ENCODE results near the gene TGFA.
A peak's percentile ranks its signal among the peaks of the same experiment; 100 is the strongest.

The TGFA gene

DNA sequence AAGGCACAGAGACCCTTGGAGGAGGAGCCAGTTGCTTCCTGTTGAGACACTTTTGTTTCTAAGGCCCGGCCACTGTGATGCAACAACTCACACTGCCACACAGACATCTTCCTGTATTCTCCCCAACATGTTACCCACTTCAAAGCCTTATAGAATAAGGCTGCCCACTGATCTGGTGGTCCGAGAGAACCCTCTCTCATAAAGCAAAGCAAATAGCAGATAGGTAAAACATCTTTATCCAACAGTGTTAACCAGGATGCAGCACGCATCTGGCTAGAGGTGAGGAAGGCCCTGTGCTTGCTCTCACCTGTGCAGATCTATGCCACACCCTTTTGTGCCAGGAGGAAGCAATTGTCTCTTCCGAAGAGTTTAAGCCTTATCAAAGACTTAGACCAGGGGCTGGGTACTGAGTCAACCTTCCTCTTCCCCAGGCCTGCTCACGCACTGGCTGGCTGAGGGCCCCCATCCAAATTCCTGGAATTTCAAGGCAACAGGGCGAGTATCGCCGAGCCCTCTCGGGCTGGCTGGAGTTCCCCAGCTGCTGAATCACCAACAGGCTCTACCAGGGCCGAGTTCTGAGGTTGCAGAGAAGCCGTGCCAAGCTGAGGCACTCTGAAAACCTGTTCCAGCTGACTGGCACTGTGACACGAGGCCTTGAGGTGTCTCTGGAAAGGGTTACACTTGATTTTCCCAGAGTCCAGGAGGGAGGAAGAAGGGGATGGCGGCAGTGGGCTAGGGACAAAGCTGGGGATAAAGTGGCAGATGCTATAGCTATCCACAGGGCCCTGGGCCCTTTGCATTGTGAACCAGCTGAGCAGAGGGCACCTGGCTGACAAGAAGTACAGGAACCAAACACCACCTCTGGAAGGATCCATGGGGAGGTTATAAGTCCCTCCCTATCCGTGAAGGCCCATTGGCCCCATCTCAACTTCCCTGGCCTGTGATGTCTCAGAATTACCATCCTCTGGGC lies 29.3 kb downstream of the TGFA start:
- DNase-seq = no peak

DNA sequence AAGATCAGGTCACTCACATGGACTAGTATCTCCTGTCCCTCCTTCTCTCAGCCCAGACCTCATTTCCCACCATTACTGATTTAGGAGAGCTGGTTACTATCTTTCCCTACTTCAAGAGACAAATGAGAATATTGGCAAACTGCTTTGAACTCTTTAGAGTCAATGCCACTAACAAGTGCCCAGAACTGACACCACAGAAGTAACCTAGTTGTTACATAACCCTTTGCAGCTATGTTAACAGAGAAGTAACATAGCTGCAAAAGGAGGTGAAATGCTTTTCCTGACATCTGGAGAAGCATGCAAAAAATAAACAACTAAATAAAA lies 30.0 kb downstream of the TGFA start:
- no peak for DNase-seq

DNA sequence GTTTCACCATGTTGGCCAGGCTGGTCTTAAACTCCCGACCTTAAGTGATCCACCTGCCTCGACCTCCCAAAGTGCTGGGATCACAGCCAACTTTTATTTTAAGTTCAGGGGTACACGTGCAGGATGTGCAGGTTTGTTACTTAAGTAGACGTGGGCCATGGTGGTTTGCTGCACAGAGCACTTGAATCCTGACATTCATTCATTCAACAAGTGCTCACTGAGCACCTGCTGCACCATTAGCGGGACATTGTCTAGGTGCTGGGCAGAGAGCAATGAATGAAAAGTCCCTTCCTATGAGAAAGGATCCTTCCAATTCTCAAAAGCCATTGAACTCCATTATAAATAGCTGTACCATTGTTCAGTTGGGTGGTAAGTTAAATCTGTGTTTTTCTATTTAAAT lies 31.0 kb downstream of the TGFA start:
- no peak for DNase-seq

DNA sequence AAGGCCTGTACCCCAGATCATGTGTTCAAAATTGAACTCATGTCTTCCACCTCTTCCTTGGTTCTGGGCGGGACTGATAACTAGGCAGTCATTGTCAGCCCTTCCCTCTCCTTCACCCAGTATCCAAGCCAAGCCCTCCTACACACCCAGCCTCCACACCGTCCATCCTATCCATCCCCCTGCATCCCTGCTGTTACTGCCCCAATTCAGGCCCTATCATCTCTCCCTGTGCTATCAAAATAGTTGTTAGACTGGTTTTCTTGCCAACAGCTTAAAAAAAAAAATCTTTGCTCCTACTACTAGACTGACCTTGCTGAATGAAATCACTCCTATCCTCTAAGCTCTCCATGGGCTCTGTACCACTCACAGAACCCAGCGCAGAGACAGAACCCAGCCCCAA lies 32.8 kb downstream of the TGFA start:
- no peak for DNase-seq

DNA sequence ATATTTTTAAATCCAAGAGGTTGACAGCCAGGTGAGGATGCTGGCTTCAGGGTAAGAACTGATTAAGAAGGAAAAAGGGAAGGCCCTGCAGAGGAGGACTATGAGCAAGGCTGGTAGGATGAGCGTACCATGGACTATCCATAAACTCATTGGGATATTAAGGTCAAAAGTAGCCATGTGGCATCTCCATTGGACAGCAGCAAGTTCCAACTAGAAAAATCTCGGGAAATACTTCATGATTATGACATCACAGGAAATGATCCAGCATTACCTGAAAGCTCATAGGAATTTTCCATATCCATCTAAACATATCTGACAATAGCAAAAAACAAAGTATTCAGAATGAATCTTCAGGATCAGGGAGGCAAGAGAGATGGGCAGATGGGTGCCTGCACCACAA lies 34.2 kb downstream of the TGFA start:
- DNase-seq = no peak

DNA sequence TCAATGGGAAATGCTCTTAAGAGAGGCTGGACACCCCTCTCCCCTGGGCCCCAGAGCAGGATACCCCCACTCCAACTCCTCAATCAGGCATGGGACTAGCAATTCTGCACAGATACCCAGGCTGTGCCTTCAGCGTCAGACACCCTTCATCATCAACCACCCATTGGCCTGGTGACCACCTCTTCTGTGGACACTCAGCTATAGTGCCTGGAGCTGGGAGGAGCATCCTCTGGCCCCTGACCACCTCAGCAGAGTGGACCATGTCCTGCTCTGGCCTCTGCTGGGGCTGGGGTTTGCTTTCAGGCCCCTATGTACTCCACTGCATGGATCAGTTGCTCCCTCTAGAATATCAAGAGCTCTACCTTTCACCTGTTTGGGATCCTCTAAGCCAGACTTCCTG lies 35.1 kb downstream of the TGFA start:
- no peak for DNase-seq

DNA sequence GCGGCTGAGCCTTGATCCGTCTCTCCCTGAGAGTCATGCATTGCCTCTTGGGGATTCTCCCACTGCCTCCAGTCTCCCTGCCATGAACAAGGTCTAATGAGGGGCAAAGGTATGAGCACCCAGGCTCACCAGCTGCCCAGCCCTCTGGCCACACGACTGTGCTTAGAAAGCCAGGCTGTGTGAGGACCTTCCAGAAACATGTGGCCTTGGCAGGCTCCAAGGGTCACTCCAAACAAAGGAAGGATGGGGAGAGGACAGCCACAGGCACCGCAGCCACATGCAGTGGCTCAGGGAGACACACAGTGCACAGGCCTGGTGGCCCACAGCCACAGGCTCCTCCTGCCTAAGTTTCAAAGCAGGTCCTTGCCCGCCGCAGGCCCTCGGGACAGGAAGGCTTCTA lies 35.8 kb downstream of the TGFA start:
- no peak for DNase-seq

DNA sequence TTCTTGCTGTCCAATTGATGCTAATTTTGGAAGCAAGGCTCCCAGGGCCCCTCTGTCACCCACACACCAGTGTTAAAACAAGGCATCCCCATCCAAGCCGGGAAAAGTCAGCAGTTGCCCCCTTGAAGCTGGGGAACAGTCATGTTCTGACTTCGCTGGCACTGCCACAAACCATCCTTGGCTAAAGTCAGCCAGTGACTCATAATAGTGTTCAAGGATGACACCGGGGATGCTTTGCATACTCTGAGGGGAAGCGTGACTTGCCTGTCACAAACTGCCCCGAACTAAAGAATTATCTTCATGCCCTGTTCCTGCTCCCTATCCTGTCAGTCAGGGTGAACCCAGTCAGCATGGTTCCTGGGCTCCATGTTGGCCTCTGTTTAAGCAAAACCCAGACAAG lies 37.0 kb downstream of the TGFA start:
- DNase-seq = no peak

DNA sequence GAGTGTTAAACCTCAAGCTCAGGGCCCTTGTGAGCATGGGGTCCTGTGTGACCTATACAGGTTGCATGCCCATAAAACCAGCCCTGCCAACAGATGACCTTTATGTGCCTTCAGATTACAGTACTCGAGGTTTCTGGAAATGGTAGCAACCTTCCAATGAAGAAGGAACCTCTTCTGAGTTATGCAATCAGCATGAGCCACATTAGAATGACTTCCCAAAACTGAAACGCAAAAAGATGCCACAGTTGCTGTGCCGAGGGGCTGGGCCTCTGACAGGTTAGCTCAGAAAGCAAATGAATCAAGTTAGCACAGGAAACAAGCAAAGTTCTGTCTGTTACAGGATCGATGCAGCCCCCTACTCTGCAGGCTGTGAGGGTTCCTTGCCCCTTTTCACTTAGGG lies 37.7 kb downstream of the TGFA start:
- DNase-seq = no peak

DNA sequence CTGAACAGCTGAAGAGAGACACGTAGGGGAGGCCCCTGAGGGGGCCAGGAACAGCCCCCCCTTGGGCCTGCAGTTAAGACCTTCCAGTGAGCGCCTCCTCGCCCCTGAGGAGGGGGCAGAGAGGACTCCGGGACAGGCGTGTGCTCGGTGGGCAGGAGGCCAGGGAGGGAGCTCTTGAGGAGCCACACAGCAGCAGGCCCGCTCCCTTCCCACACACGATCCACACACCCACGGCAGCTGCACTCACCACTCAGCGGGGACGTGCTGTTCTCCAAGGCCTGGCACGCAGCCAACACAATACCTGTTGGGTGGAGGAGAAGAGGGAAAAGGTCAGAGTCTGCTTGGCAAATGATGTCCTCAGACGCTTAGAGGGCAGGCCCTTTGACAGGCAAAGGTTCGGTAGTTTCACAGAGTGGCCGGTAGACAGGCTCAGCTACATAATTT lies 39.0 kb downstream of the TGFA start:
- peak; percentile 51 for DNase-seq

DNA sequence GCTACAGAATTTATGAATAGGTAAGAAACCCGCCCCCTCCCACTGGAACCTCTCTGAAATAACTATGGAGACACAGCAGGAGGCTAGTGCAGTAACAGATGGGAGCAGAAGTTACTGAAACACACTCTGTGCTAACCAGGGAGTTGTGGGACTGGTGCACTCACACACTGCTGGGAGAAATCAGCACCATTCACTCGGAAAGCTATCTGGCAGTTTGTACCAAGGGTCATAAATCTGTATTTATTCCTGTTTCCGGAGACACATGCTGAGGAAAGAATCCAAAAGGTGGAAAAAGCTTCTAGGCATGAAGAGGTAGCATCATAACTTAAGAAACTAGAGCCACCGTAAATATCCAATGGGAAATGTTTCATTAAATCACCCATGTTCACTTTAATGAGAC lies 39.9 kb downstream of the TGFA start:
- no peak for DNase-seq

DNA sequence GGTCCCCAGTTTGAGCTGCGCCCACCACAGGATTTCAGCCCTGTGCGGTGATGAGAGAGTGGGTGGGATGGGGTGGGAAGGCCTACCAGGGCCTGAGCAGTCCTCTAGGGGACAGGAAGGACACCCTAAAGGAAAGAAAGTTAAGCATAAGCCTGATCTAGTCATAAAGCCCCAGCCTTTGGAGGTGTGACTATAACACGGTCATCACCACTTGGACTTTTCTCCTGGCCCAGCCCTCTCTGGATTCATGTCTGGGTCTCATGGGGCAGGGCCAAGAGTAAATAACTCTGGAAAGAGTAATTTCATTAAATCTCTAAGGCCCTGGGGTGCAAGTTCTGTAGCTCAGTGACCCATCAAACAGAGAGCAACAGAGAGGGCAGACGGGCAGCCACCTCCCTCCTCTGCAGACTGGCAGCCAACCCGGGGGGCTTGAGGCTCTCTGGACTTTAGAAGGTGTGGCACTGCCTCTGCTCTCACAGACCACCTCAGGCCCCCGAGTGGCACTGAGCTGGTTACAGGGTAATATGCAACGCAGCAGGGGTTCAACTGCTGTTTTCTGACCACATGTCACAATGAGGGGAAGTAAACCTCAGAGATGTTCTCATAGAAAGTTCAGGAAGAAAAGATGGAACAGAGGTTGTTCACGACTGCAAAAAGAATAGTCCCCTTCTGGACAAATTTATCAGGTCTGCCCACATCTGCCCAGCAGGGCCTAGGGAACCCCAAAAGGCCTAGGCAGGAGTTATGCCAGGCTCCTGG lies 41.5 kb downstream of the TGFA start:
- DNase-seq = no peak

DNA sequence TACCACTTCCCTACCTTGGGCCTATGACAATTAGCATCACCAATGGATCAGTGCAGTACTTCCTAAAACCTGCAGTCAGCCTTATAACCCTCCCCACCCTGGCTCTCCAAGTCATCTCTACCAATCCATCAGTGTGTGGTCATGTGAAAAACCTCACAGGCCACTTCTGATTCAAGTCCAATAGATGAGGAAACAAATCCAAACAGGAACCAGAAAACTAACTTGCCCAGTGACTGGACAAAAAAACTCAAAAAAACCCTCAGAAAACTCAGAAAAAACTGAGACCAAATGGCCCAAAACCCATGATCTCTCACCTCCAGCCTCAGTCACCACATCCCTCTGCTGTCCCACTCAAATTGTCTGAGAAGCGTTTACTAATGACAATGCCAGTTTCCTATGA lies 43.3 kb downstream of the TGFA start:
- no peak for DNase-seq

DNA sequence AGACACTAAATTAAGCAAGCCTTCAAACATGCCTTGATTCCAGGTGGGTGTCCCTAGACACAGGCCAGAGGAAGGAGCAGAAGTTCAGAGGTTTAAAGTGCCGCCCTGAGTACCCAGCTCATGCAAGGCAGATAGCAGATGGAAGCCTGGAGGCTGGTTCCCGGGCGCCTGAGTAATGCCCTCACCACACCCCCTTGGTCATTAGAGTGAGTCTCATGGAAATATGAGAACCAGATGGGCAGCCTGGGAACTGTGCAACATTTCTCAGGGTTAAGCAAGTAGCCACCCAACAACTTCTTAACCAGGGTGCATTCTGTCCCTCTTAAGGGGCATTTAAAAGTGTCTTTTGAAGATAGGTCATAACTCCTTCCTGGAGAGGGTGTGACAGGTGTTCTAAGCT lies 44.1 kb downstream of the TGFA start:
- no peak for DNase-seq

DNA sequence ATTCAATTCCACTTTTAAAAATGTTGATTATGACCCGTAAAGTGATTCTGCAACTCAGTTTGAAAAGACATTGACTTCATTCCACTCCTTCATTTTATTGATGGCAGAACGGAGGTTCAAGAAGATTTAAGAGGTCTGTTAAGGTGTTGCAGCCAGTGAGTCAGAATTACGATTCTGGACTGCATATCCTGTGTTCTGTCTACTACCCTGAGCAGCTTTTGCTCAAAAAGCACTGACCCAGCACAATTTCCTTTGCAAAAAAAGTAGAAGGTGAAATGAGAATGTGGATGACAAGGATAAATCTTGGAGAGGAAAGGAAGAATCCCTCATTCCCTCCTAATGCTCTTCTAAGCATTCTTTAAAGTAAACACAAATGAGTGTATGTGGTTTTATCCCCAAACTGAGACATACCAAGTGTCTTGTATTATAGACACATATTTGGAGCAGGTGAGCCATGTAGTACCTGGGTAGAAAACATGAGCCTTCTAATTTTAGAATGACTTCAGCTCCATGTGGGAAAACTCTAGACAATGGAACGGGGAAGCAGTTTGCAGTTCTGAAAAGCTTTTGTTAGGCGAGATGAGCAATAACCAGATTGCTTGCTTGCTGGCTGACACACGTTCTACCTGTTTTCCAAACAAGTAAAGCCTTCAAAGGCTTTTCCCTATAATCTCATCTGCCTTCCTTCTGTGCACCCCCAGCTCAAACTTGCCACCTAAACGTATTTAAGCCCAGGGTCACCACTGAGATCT lies 44.7 kb downstream of the TGFA start:
- DNase-seq = no peak

DNA sequence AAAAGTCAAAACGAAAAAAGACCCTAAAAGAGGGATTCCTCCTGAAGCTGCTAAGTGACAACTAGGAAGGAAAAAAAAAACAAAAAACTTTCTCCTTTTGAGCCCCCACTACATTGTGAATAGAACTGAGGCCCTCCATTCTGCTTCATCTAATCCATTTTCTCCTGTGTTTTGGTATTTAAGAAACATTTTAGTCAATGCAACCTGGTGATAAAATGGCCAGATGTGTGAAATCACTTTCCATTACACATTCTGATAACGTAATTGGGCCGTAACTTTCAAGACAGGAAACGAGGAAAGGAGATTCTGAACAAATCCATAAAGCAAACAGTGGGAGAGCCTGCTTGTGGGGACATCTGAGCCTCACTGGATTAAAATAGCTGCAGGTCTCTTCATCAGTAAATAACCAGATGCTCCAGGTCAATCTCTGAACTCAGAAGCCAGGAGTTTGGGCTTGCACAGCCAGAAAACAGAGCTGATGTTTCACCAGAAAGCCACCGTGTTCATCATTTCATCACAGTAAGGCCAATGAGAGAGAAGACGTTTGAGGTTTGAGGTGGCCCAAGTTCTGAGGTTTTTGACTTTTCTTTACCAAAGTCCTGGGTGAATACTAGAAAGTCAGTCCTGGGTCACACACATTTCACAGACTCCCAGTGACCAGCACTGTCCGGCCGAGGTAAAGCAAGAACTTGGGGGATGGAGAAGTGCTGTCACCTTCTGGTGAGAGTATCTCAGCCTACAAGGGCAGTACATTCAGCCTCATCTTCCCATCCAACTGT lies 47.8 kb downstream of the TGFA start:
- DNase-seq = no peak

DNA sequence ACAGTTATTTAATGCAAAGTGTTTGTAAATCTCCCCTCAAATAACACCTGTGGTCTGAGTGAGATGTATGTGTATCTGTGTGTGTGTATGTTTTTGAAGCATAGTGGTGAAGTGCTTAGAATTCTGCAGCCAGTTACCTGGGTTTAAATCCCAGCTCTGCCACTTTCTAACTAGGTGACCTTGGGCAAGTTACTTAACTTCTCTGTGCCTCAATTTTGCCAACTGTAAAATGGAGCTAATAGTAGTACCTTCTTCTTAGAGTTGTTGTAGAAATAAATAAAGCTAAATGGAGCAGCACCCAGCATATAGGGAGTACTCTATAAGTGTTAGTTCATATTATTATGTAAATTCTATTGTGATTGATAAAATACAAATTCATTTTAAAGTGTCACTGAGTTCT lies 48.9 kb downstream of the TGFA start:
- no peak for DNase-seq

DNA sequence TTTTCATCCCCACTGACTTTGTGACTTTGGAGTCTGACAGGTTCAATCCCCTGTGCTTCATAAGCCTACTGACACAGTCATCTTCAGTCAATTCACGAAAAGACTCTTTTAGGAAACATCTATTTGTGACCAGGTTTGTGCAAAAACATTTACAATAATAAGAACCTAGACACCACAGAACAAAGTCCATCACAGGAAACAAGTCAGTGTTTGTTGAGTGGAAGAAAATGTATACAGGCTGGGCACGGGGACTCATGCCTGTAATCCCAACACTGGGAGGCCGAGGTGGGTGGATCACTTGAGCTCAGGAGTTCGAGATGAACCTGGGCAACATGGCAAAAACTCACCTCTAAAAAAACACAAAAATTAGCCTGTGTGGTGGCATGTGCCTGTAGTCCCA lies 49.7 kb downstream of the TGFA start:
- DNase-seq = no peak

DNA sequence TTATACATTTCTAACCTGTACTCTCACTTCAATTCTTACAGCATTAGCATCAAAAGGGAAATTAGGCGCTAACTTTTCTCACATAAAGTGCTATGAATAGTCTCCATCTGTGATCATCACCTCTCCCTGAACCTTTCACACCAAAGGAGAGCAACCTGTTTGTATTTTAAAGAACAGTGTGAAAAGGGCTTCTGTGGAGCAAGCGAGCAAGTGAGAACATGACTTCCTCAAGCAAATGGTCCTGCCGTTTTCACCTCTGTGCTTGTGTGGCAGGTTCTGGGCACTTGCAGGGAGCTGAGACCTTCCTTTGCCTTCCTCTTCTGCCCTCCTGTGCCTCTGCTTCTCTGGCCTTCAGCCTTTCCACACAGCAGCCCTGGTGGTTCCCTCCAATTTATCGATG lies 51.9 kb downstream of the TGFA start:
- no peak for DNase-seq

DNA sequence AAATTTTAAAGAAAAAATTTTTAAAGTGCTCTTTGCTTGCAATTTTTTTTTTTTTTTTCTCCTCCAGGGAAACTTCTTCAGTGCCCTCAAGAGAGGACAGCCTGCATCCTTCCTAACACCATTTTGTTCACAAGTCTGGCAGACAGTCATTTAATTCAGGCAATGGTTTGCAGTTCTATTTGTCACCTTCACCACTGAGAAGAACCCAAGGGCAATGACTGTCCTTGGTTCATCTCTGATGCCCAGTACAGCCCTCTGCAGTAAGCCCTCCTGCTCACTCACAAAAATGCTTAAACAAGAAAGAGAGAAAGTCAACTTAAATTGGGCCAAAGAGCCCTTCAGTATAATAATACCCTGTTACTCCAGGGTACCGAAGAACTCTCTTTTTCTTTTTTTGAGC lies 52.4 kb downstream of the TGFA start:
- DNase-seq = no peak

DNA sequence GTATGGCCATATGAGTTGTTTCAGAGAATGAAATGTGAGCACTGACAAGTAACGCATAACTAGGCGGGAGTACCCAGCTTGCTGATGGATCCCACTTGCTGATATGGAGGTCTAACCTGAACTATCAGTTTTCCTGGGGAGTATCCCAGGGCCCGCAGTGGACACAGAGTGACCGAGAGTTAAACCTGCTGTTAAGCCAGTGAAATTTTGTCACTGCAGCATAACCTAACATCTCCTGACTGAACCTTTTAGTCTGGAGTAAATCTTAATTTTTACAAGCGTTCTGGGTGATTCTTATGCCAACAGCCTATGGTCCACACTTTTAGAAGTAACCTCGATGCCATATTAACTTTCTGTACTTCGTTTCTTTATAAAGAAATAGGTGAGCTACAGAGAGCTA lies 54.4 kb downstream of the TGFA start:
- DNase-seq = no peak

DNA sequence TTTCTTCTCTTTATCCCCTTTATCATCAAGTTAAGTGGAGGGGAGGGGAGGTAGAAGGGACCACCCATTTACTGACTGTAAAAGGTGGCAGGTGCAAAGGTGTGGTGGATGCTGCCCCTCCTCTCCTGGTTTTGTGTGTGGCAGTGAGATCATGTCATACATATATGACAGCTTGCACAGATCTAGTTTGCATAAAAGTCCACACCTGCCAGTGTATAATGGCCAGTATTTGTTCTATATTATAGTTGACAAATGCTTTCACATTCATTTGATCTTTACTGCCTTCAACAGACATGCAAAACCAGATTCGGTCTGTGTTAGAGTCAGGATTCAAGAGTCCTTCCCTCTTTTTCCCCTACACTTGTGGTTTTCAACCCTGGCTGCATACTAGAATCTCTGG lies 55.1 kb downstream of the TGFA start:
- DNase-seq = no peak

DNA sequence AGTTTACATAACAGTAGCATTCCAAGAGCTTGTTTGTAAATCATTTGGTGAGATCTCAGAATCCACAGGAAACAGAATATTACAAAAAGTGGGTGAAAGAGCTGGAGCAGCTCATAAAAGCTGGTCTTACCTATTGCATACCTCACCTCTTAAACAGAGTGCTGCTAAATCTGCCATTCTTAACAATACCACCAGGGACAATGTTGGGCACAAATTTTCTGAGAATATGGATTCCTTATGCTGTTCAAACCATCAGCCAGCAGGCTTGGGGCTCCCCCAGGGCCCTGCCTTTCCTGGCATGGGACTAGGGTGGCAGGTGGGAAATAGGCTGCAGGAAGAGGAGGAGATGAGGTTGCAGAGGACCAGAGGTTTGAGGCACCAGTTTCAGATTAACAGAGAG lies 55.6 kb downstream of the TGFA start:
- DNase-seq = peak; percentile 6
